Fibroblast of skin of back (primary cell): ENCODE results near the gene C13orf46.

Experiments
- DNase-seq: peaks from one replicate; pipeline ENCODE4 v3.0.0-alpha.2; 2013

The C13orf46 gene

DNA sequence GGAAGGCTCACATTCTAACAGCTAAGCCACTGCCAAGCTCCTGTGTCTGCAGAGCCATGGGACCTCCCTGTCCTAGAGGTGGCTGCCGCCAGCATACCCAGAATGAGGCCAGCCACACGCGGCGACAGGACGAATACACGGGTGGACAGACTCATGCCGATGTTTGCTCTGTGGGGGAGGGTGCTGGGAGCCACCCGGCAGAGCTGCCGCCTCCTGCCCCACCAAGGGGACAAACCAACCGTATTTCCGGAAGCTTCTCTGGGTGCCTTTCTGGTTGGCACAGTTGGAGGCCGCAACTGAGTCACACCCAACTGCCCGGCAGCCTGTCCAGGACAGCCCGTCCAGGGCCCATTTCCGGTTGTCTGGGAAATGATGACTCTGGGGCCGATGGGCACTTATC lies 20.3 kb downstream of the C13orf46 start:
- DNase-seq, result no peak

DNA sequence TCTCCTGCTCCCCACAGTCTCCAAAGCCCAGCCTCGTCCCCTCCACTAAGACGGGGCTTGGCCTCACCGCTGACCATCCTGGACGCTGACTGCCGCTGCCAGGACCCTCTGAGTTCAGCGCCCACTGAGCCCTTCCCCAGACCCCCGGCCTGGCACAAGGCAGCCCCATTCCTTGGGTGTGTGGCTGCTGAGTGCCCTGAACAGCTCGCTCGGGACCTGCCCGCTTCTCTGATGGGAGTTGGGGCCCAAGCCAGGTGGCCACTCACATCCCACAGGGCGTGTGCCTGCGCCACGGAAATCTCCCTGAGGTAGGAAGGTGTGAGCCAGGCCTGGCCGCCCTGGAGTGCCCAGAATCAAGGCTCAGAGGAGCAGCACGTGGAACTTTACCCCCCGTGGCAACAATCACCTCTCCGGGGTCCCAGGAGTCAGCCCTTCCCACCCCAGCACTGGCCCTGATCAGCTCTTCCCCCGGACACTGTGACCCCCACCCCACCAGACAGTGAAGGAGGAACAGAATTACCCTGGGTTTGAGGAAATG lies 20.8 kb downstream of the C13orf46 start:
- DNase-seq, result no peak

DNA sequence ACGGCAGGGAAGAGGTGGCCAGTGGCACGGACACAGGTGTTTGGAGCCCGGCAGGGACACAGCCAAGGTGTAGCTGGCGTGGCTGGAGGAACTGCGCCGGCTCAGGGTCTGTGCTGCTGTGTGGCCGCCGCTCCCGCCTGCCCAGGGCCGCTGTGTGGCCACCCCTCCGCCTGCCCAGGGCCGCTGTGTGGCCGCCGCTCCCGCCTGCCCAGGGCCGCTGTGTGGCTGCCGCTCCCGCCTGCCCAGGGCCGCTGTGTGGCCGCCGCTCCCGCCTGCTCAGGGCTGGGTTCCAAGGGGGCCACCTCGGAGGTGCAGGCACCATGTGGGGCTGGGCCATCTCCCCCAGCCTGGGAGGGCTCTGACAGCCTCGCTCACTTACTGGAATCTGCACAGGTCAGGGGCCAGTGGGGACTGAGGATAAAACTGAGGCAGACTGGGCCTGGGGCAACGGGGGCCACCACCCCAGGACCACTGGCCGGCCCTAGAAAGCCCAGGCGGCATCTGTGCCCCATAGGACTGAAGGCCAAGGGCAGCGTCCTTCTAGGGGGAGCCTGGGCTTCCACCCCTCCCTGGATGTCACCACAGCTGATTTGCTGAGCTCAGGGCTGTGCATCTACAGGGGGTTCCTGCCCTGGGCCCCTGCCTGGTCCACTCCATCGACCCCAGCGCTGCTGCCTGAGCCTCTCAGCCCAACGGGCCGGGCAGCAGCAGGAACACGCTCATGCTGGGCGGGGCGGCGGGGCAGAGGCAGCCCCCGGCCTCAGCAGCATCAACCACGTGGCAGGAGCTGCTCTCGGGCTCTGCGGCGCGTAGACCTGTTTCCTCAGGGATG lies 21.5 kb downstream of the C13orf46 start:
- no peak for DNase-seq

DNA sequence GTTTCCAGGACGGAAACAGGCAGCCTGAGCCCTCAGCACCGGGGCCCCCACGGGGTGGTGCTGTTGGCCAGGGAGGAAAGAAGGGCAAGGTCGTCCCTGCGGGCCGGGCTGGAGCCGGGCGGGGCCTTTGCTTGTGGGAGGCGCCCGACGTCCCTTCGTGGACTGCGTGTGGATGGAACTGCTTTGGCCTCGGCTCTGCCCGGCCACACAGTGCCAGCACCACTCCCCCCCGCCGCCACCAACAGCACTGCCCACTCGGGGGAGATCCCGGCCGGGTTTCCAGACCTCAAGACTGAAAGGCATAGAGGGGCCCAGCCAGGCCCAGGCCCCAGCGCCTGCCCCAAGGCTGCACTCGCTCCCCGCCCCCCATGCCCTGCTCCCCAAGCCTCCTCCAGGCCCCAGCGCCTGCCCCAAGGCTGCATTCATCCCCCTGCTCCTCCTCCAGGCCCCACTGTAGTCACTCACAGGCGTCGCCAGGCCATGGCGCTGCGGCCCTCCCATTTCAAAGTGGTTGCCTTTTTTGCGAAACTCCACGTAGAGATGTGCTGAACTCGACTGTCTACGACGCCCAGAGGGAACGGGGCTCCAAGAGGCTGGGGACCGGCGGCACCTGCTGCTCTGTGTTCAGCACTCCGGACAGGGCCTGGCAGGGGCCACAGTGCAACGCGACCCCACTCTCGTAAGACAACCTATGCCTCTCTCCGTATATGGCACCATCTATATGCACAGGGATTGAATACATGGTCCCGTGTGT lies 22.5 kb downstream of the C13orf46 start:
- DNase-seq, result peak; percentile 59

DNA sequence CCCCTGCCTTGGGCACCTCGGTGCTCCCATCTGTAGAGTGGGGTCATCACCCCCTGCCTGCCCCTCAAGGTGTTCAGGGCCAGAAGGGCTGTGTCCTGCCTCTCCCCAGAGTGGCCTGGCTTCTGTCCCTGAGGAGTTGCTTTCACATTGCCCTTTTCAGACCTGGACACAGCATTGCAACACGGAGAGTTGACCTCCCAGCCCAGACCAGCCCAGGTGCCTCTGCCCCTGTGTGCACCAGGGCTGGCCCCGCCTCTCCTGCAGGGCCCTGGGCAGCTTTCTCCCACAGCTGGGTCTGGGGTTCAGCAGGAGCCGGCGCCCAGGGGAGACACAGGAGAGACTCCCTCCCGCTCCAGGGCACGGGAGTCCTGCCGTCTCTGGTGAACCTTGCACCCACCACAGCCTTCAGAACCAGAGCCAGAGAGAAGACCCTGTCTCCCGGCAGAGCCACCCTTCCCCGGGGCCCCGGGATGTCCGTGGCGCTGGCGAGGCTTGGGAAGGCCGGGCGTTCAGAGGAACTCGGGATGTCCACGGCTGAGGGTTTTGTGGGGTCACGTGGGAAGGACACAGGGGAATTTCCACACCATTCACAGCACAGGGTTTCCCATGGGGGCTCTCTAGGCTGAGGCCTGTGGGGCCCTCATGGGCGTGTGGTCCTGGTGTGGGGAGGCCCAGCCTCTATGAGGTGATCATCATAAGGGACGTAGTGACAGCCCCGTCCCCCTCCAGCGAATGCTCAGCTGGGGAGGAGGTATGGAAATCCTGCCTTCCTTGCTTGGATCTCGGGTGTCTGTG lies 23.2 kb downstream of the C13orf46 start:
- no peak for DNase-seq

DNA sequence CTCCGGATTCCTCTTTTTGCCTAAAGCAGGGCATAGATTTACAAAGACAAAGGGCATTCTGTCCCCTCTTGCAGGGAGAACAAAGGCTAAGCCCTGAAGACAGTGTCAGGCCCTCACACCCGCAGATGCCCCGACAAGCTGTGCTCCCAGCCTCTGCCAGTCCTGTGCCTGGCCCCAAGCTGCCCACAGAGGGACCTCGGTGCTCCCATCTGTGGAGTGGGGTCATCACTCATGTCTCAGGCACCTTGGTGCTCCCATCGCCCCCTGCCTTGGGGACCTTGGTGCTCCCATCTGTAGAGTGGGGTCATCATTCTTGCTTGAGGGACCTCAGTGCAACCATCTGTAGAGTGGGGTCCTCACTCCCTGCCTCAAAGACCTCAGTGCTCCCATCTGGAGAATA lies 24.3 kb downstream of the C13orf46 start:
- no peak for DNase-seq

DNA sequence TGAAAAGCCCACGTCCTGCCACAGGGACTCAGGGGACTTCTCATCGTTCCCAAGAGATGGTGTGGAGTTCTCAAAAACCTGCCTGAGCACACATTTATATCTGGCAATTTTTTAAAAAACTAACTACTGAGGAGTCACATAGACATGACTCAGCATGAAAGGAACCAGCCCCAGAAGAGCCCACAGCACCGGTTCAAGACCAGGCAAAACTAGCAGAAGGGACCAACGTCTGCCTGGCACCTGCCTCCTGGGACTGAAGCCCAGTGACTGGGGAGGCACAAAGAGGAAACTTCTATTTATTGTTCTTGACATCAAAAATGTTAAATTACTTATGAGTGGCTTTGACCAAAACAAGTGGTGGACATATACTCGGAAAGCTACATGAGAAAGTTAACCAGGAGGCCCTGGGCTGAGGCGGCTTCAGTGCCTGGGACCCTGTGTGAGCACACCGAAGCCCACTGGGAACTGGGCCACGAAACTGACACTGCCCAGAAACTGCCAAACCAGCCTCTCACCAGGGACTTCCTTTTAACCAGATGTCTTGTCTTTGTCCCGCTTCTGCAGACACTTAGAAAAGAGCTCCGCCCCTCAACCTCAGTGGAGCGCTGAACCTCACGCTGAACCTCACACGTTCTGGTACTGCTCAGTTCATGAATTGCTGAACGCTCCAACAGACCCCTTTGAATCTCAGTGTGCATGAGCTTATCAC lies 25.7 kb downstream of the C13orf46 start:
- DNase-seq, result no peak

DNA sequence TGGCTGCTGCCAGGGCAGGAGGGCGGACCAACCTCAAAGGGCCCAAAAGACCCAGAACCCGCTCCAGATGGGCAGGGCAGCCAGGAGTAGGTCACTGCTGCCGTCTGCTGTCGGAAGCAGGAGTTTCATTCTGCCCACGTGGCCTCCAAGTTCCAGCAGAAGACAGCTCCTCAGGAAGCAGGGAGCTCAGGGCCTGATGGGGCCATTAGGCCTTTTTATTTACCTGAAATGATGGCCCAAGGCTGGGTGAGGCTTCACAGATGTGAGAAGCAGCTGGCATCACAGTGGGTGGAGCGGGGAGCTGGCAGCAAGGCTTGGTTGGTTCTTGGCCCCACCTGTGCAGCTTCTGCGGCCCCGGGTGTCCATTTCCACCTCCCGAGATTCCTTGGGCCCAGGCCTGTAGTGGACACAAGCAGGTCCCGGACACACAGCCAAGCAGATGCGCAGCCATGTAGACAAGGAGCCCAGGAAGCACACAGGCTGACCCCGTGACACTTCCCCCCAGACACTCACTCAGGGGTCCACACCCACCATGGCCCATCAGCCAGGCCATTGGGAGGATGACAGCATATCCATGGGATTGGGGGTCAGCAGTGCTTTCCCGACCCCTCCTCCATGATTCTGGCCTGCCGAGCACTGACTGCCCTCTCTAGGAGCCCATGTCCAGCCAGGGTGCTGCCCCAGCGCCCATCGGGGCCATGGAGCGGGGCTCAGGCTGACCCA lies 26.4 kb downstream of the C13orf46 start:
- DNase-seq, result peak; percentile 49

DNA sequence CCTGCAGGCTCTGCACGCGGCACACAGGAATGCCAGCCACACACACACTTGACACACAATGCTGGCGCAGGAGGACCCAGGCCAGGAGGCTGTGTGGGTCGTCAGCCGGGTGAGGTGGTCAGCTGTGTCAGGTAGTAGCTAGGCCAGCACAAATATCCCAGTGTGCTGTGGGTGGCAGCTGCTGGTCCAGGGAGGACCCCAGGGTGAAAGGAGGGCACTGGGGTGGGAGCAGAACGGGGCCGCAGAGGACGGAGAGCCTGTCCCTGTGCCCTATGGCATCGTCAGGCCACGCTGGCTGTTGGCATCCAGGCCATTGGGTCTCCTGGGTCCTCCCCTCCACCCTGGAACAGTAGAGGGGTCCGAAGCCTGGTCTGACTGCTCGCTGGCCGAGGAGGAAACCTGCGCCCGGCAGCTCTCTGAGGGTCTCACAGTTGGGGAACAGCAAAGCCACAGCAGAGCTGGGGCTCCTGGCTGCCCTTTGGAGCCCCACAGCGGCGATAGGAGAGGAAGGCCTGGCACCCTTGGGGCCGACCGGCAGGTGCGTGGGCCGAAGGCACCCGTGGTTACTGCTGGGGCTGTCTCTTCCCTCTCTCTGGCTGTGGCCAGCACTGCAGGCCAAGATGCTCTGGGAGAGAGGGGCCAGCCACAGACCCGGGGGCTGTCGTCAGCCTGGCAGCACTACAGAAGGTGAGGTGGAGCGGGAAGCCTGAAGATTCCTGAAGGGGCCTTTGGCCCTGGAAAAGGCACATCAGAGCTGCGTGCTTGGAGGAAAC lies 27.3 kb downstream of the C13orf46 start:
- no peak for DNase-seq

DNA sequence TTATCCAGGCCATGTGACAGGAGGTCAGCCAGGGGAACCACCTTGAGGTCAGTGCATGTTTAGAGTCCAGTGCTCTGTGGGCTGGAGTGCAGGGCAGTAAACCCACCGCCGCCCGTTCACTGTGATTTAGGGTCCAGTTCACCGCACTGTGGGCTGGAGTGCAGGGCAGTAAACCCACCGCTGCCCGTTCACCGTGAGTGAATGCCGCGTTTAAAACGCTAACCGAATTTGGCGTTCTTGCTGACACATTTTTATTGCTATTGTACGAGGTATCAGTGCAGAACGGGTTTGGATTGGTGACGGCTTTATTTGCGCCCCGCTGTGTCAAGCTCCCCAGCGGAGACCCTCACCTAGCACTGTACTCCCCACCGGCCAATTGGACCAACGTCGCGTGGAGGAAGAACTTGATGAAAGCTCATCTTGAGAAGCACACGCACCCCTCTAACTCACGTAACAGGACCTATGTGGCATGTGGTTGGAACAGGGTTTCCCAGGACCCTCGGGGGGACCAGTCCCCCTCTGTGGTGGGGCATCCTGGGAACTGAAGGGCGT lies 27.9 kb downstream of the C13orf46 start:
- DNase-seq, result no peak

DNA sequence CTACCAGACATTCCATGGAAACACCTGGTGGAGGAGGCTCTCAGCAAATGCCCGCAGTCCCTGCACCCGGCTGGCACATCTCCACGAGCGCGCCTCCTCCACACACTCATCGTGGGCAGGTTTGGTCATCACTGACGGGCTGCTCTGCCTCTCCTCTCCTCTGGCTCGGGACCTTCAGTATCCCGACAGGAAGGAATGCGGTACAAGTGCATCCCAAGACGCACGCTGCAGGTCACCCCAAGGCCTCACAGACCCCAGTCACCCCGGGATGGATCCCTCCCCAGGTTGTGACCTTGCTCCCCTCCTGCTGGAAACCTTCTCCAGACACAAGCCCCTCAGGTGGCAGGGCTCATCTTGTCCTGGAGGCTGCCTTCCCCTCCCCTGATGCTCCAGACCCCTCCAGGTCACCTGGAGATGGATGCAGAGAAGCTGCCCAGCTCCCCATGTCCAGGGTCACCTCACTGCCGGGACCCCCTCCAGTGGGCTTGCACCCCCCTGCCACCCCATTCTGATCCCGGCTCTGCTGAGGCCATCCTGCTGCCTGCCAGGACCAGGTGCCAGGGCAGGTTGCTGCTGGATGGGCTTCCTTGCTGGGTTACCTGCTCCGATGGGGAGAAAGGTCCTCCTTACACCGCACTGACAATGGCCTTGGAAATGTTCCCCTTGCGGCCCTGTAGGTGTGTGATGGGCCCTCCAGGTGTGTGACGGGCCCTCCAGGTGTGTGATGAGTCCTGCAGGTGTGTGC lies 29.9 kb downstream of the C13orf46 start:
- DNase-seq, result no peak

DNA sequence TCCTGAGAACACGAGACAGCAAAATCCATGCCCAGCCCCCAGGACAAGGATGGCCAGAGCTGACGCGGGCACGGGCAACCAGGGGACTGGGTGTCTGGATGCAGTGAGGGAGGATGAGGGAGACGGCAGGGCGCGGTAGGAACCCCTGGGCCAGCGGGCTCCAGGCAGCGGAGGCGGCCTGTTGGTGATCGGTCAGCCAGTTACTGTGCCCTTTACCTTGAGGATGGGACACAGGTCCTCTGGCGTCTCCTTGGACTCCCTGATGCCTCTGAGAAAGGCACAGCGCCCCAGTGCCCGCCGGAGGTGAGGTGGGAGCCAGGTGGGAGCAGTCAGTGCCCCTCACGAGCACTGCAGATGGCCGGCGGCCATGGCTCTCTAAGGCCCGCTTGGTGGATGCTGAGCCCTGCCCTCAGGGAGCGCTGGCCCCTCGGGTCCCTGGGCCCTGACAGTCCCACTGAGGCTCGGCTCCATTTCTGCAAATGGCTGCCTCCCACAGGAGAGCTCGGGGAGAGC lies 31.2 kb downstream of the C13orf46 start:
- DNase-seq, result no peak

DNA sequence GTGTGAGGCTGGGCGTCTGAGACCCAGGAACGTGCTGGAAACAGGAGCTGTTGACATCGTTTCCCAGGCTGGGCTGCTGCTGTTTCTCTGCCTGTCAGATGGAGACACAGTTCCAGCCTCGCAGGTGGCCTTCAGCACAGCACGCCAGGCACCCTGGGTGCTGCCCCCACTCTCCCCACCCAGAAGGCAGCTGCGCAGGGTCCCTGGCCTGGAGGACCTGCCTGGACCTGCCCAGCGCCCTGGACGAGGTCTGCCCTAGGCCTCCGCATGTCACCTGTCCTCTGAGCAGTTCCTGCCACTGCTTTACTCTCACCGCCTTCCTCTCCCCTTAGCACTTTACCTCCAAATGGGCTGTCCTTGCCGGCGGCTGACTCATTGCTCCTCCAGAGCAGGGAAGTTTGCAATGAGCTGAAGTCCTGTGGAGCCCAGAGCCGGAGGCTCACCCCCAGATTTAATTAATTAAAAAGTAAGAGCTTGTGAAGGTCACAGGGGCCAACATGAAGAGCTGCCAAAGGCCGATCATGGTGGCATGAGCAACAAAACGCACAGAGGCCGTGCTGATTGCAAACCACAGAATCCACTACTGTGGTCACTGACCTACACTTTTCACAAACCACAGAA lies 32.2 kb downstream of the C13orf46 start:
- no peak for DNase-seq

DNA sequence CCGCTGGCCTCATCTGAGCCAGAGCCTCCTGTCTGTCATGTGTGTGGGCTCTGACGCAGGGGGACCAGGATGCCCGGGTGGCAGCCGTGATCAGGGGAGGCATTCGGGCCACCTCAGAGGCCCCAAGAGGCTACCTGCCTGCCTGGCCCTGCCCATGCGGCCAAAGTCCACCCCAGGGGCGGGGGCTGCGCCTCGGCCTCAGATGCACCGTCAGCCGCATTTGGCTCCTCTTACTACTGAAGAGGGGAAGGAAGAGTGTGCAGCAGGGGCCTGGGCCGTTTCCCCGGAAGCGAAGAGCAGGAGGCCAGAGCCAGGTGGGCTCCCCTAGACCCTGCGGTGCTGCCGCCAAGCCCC lies 34.0 kb downstream of the C13orf46 start:
- DNase-seq, result no peak

DNA sequence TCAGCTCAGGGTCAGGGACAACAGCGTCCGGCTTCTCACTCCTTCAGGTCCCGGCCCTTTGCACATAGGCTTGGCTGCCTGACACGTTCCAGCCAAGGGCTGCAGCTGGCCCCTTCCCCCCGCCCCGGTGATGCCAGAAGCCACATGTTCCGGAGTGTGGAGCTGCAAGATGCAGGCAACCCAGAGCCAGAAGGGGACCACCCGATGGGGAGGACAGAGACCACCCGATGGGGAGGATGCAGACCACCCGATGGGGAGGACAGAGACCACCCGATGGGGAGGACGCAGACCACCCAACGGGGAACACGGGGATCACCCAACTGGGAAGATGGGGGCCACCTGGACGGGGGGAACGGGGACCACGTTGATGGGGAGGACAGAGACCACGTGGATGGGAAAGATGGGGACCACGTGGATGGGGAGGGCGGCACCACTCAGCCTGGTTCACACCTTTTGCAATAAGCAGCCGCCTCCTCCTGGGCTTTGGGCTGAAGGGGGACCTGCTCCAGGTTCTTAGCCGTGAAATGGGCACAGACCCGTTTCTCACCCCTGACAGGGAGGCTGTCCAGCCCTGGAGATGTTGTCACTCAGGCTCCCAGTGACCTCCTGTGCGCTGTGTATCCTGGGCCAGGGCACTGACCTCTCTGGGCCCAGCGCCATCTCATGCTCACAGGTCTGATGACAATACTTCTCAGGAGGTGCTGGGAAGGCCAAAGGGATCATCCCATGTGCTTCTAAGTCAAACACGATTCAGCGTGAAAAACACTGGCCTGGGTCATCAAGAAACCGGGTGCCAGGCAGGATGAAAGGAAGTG lies 34.5 kb downstream of the C13orf46 start:
- DNase-seq, result no peak

DNA sequence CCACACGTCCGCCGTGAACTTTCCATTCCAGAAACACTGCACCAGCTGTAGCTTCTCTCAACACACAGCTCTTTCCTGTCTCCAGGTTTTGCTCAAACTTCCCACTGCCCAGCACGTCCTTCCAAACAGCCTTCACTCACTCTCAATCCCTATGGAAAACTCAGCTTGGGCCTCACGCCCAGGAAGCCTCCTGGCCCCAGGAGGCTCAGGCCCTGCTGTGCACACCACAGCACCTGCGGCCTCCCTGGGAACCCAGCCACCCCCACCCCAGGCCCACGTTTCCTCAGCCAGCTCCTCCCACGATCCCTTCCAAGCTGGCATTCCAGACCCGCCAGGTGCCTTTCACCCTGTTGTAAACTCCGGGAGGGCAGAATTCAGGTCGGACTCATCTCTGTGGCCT lies 35.2 kb downstream of the C13orf46 start:
- DNase-seq, result no peak

DNA sequence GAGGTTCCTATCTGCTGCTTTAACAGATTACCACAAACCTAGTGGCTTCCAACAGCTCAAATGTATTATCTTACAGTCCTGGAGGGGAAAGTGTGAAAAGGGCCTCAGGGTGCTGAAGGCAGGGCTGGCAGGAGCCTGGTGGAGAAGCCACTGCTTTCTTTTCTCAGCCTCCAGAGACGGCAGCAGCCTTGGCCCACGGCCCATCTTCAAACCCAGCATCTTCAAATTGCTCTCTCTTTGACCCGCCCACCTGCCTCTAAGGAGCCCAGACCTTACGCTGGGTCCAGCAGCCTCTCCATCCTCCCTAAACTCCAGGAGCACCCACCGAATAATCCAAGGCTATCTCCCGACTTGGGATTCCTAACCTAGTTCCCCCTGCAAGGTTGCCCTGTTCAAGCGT lies 35.6 kb downstream of the C13orf46 start:
- no peak for DNase-seq

DNA sequence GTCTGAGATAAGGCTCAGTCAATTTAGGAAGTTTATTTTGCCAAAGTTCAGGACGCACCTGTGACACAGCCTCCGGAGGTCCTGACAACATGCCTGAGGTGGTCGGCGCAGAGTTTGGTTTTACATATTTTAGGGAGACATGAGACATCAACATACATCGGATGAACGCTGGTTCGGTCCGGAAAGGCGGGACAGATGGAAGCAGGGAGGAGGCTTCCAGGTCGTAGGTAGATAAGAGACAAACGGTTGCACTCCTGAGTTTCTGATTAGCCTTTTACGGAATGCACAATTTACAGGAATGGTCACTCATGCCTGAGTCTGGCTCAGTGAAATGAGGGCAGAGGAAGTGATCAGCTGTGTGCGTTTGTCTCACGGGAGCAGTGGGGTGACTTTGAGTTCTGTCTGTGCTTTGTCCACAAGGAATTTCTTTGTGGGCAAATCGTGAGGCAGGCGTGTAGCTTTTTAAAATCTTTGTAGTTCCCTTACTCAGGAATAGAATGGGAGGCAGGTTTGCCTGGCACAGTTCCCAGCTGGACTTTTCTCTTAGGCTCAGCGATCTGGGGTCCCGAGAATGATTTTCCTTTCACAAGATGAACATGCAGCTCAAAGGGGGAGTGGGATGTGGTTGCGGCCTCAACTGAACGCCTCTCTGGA lies 36.2 kb downstream of the C13orf46 start:
- no peak for DNase-seq
